Upper lobe of left lung (tissue), 6 donors: ENCODE measurements around the gene LRRC42. TPM values are rescaled to one million over a fixed set of nuclear protein-coding genes. Genes with fewer than 3 reads are reported as not detected.

Source experiments
- ATAC-seq, 2 donors: fragments of 200-7000 bp; cut with Tn5 transposase; one replicate each; pipeline ENCODE4 v1.9.1; 2022; ENCODE audit warnings: mild to moderate bottlenecking in 2 of 2, moderate library complexity in 2 of 2; ENCODE audit not compliant: low FRiP score in 2 of 2
- DNase-seq, 2 donors: peaks; one replicate each; pipeline ENCODE4 v3.0.0-alpha.2; 2019 to 2020
- H3K27ac ChIP-seq, 4 donors: fragments of 200-600 bp; sonication (generic); one replicate each; pipeline ENCODE4 v1.5.1; 2016 to 2019
- H3K27me3 ChIP-seq, 4 donors: fragments of 200-600 bp; sonication (generic); one replicate each; pipeline ENCODE4 v1.5.1; 2017 to 2019
- H3K36me3 ChIP-seq, 4 donors: fragments of 200-600 bp; sonication (generic); one replicate each; pipeline ENCODE4 v1.5.1; 2016 to 2019
- H3K4me1 ChIP-seq, 4 donors: fragments of 200-600 bp; sonication (generic); one replicate each; pipeline ENCODE4 v1.5.1; 2018 to 2019
- H3K4me3 ChIP-seq, 4 donors: fragments of 200-600 bp; sonication (generic); one replicate each; pipeline ENCODE4 v1.5.1; 2017 to 2019; ENCODE audit warnings: mild to moderate bottlenecking in 2 of 4, moderate library complexity in 1 of 4
- H3K9me3 ChIP-seq, 4 donors: fragments of 200-600 bp; sonication (generic); one replicate each; pipeline ENCODE4 v1.5.1; 2018 to 2019
- EP300 ChIP-seq, 4 donors: sonication (generic); formaldehyde crosslinking; IDR thresholded peaks; one replicate each; pipeline ENCODE4 v1.5.1; 2017; ENCODE audit warnings: antibody characterized with exemption in 4 of 4, control low read depth in 2 of 4
- POLR2A ChIP-seq, 4 donors: fragments of 450-650 bp; IDR thresholded peaks; one replicate each; pipeline ENCODE4 v1.5.1; 2016 to 2017; ENCODE audit warnings: antibody characterized with exemption in 4 of 4, mild to moderate bottlenecking in 2 of 4
- POLR2AphosphoS5 ChIP-seq, 2 donors: sonication (generic); formaldehyde crosslinking; IDR thresholded peaks; one replicate each; pipeline ENCODE4 v1.5.1; 2017; ENCODE audit warnings: antibody characterized with exemption in 2 of 2
- WGBS, 2 donors: methylation state at CpG; one replicate each; pipeline ENCODE4 v1.1.5; 2017 to 2018; 5-methylcytosine and 5-hydroxymethylcytosine counted together
- total RNA-seq, 6 donors: library from RNA; depleted of rRNA in 4 of 6; stranded (reverse); fragments of >200 nt in 4 of 6; gene quantifications; one replicate each; pipeline versions ENCODE4 v1.1.0 to v1.2.1, GENCODE V29; 2016 to 2021
- TF ChIP-seq, protein P1 (sequence below), 6 experiments: fragments of 450-650 bp in 4 of 6; fragments of 200-600 bp in 2 of 6; sonication (generic) in 2 of 6; IDR thresholded peaks; one replicate each; pipeline ENCODE4 v1.5.1; 2016 to 2019; ENCODE audit warnings: antibody characterized with exemption in 6 of 6
- donor health status: DM: no; HTN: no; CAD: no; lungs with moderate emphysema.
- donor health status: DM: no; HTN: yes; CAD: no; lungs with severe emphysema.

The LRRC42 gene, protein sequence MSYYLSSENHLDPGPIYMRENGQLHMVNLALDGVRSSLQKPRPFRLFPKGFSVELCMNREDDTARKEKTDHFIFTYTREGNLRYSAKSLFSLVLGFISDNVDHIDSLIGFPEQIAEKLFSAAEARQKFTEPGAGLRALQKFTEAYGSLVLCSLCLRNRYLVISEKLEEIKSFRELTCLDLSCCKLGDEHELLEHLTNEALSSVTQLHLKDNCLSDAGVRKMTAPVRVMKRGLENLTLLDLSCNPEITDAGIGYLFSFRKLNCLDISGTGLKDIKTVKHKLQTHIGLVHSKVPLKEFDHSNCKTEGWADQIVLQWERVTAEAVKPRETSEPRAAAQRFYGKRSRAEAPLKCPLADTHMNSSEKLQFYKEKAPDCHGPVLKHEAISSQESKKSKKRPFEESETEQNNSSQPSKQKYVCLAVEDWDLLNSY
- 10 to 100 TPM; 13.2 to 26.6 (median 17.6) TPM for total RNA-seq

DNA sequence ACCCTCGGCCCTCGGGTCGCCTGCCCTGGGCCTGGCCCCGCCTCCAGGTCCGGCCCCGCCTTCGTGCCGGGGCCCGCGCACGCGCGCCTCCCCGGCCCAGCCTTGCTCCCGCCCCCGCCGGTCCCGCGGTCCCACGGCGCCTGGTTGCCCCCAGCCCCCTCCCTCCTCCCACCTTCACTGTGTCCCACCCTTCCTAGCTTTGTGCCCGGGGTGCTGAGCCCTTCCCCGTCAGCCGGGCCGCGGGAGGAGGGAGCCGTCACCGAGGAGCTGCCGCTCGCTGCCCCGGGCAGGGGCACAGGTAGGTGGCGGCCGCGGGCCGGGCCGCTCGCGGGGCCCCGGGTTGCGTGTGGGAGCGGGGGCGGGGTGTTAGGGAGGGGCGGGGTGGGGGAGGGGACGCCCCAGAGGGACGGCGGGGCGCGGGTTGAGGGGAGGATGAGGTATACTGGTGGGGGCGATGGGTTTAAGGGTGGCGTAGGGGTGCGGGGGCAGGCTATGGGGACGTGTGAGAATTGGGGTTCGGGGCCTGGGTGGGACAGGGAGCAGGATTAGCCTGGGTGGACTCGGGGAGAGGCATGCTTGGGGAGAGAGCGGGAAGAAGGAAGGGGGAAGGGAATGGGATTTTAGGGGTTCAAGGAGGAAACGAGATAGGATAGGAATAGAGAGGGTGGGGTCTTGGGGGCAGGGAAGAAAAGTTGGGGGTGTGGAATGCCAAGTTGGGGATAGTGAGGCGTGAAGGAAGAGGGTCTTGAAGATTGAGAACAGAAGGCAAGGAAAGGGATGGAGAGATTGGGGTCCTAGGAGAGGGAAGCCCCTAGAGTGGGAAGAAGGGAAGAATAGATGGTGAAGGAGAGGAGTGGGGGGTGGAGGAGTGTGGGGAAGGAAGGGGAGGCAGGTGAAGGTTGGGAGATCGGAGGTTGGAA, at the start of gene LRRC42:
Gene LRRC42, plus strand, starts transcription at position 99 of the 920 bp plus-strand sequence. CDS start 5,650 bp downstream, outside the sequence.
- H3K27ac ChIP-seq: peak within 1 kb of the TSS; percentile 85 to 96 (median 93)
- TF ChIP-seq, protein P1, sequence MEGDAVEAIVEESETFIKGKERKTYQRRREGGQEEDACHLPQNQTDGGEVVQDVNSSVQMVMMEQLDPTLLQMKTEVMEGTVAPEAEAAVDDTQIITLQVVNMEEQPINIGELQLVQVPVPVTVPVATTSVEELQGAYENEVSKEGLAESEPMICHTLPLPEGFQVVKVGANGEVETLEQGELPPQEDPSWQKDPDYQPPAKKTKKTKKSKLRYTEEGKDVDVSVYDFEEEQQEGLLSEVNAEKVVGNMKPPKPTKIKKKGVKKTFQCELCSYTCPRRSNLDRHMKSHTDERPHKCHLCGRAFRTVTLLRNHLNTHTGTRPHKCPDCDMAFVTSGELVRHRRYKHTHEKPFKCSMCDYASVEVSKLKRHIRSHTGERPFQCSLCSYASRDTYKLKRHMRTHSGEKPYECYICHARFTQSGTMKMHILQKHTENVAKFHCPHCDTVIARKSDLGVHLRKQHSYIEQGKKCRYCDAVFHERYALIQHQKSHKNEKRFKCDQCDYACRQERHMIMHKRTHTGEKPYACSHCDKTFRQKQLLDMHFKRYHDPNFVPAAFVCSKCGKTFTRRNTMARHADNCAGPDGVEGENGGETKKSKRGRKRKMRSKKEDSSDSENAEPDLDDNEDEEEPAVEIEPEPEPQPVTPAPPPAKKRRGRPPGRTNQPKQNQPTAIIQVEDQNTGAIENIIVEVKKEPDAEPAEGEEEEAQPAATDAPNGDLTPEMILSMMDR (IDR thresholded peaks at IDR 0.05): peak in 4 of 6 experiments; percentile 21 to 31 (median 30)
- no peak for TF ChIP-seq EP300 (IDR thresholded peaks at IDR 0.05)
- TF ChIP-seq POLR2AphosphoS5 (IDR thresholded peaks at IDR 0.05): peak in 1 of 2 donors; percentile 56
- peak in 1 of 4 donors; percentile 45 for TF ChIP-seq POLR2A (IDR thresholded peaks at IDR 0.05)
- peak within 1 kb of the TSS; percentile 66 to 93 (median 90) for H3K4me3 ChIP-seq
- peaks cover 14 to 37% (median 24%) of the 10 kb centered on the region in 4 donors for H3K4me1 ChIP-seq
- ATAC-seq (peak; percentile 91 to 94), DNase-seq (no peak)
- peaks cover 0 to under 1% (median 0%) of the 10 kb centered on the region in 4 donors for H3K36me3 ChIP-seq
- H3K27me3 ChIP-seq: no peaks in the 10 kb centered on the region
- H3K9me3 ChIP-seq: no peaks in the 10 kb centered on the region
- WGBS, 2 donors: 3 to 8% methylated on average over 19 to 36 of the region's 58 CpGs

DNA sequence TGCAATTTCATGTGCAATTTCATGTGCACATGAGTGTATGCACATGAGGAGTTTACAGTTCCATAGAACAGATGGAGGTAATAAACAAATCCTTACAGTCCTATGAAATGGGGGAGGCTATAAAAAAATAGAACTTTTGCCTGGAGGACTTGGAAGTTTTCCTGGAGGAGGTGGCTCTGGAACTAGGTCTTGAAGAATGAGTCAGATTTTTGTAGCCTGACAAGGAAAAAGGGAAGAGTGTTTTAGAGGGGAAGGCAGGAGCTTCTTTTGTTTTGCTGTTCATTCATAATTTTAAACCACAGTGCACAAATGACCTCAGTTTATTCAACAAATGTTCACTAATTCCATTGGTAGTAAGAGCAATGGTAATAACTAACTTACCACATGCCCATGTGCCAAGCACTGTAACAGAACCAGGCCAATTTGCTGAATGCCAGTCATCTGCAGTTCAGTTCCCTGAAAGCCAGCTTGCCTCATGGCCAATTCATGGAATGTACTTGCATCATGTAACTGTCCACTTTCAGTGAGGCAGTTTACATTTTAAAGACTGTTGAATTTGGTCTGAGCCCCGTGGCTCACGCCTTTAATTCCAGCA, 49.4 kb upstream of the LRRC42 start:
- no peak overlapping the region for H3K27ac ChIP-seq
- DNase-seq: no peak
- peaks cover 0 to 13% (median 11%) of the 10 kb centered on the region in 4 donors for H3K4me1 ChIP-seq
- no peaks in the 10 kb centered on the region for H3K9me3 ChIP-seq
- WGBS, 2 donors: 54 to 69% methylated on average over 2 of the region's 2 CpGs
- ATAC-seq: peak in 1 of 2 donors; percentile 44
- H3K27me3 ChIP-seq: no peaks in the 10 kb centered on the region
- no peaks in the 10 kb centered on the region for H3K36me3 ChIP-seq
- TF ChIP-seq EP300 (IDR thresholded peaks at IDR 0.05) (no peak), POLR2AphosphoS5 (IDR thresholded peaks at IDR 0.05) (no peak), POLR2A (IDR thresholded peaks at IDR 0.05) (no peak)
- TF ChIP-seq, protein P1 (IDR thresholded peaks at IDR 0.05): no peak
- no peak overlapping the region for H3K4me3 ChIP-seq

DNA sequence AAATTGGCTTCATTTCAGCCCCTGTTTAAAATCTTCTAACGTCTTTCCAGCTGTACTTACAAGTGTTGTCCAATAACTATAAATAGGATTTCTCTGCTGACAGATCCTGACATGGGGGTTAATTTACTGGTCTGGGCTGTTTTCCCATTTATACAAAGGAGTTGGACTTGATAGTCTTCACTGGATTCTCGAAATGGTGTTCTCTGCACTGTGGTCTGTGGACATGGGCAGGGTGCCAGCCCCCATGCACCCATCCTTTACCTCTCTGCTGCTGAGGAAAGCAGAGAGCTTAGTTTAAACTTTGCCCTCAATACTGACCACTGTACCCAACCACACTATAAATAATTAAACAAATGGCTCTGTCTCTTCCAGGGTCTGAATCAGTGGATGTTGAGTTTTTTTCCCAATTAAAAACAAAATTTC, 46.9 kb upstream of the LRRC42 start:
- ATAC-seq: no peak
- Histone ChIP-seq H3K4me1 (peaks cover 0 to 13% (median 8%) of the 10 kb centered on the region in 4 donors), H3K4me3 (no peak overlapping the region), H3K27me3 (no peaks in the 10 kb centered on the region), H3K36me3 (no peaks in the 10 kb centered on the region), H3K9me3 (no peaks in the 10 kb centered on the region), H3K27ac (no peak overlapping the region)
- DNase-seq: no peak
- TF ChIP-seq POLR2AphosphoS5 (IDR thresholded peaks at IDR 0.05) (no peak), EP300 (IDR thresholded peaks at IDR 0.05) (no peak)
- 4 to 26% methylated on average over 2 of the region's 2 CpGs for WGBS, 2 donors

DNA sequence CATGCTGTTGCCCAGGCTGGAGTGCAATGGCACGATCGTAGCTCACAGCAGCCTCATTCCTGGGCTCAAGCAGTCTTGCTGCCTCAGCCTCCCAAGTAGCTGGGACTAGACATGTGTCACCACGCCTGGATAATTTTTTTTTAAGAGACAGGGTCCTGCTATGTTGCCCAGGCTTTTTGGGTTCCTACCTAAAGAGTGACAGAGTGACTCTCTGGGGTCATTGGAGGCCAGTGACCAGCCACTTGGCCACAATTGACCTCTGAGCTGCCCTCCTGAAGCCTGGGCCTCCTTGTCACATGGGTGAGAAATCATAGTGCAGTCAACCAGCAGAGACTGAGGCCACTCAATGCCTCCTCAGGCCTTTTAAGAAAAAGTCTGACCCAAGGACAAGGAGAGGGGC, 46.4 kb upstream of the LRRC42 start:
- H3K27me3 ChIP-seq: no peaks in the 10 kb centered on the region
- DNase-seq (no peak), ATAC-seq (no peak)
- H3K4me1 ChIP-seq: peaks cover 0 to 13% (median 8%) of the 10 kb centered on the region in 4 donors
- H3K4me3 ChIP-seq: no peak overlapping the region
- no peak overlapping the region for H3K27ac ChIP-seq
- 86 to 99% methylated on average over 3 of the region's 3 CpGs for WGBS, 2 donors
- no peaks in the 10 kb centered on the region for H3K9me3 ChIP-seq
- H3K36me3 ChIP-seq: no peaks in the 10 kb centered on the region
- TF ChIP-seq POLR2AphosphoS5 (IDR thresholded peaks at IDR 0.05) (no peak), POLR2A (IDR thresholded peaks at IDR 0.05) (no peak), EP300 (IDR thresholded peaks at IDR 0.05) (no peak)
- TF ChIP-seq, protein P1 (IDR thresholded peaks at IDR 0.05): no peak
